GM20000 (cell line): ENCODE results near the gene CCDC106.

ENCODE experiments used
- DNase-seq: peaks from one replicate; pipeline ENCODE4 v3.0.0; 2012; ENCODE audit warnings: low spot score
- CTCF ChIP-seq: IDR thresholded peaks from 2 replicates; pipeline ENCODE4 v1.5.1; 2012; ENCODE audit warnings: mild to moderate bottlenecking, control low read depth; ENCODE audit errors: extremely low read depth, missing control alignments

CCDC106 gene

DNA sequence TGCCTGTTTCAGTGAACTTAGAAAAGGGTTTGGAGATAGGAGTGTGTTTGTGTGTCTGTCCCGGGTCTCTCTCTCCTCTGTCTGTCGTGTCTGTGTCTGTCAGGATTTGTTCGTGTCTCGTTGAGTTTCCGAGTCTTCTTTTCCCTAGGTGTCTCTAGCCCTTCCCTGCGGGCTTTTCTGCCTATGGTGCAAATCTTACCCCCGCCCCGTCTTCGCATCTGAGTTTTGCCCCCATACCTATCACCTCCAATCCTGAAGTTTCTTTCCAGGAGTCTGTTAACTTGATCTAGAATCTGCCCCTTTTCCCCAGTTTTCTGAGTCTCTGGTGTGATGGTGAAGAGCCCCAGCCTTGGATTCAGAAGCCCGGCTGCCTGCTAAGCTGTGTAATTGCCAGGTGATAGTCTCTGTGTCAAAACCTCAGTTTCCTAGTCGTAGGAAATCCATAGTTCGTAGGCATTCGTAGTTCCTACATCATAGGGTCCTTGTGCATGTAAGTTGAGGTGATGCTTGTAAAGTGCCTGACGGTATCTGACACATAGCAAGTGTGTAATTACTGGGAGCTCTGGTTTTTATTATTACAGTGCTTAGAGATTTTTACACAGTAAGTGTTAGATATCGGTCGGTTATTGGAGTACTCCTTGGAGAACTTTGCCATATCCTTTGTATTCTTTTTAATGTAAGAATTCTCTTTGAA is 27.8 kb downstream of the CCDC106 start:
- TF ChIP-seq CTCF, result no peak
- no peak for DNase-seq

- TF ChIP-seq CTCF, result no peak
- DNase-seq, result no peak
Measured at GRCh38 chr19:55676383-55676782, 28.4 kb downstream of the CCDC106 start.

DNA sequence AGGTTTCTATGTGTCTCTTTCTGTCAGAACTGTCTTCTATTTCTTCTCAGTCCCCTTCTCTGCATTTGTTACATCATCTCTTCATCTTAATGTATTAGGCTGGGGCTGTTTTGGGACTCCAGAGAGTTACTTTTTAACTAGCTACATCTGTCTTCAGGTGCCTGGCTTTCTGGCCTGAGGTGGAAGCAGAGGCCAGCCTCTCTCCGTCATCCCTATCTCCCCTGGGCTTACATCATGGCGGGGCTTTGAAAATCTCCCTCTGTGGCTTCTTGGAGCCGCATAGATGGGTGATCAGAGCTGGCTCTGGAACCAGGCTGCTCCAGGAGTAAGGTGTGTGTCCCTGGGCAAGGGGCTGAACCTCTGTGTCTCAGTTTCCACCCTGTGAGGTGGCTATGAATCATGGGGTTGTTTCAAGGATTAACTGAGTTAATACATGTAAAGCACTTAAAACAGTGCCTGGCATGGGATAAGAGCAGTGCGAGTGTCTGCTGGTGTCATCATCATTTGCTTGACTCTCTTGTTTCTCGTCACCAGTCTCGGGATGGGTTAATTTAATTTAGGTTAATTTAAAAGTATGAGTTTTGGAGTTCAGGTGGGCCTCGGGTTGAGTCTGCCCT is 29.0 kb downstream of the CCDC106 start:
- no peak for TF ChIP-seq CTCF
- DNase-seq, result no peak

DNA sequence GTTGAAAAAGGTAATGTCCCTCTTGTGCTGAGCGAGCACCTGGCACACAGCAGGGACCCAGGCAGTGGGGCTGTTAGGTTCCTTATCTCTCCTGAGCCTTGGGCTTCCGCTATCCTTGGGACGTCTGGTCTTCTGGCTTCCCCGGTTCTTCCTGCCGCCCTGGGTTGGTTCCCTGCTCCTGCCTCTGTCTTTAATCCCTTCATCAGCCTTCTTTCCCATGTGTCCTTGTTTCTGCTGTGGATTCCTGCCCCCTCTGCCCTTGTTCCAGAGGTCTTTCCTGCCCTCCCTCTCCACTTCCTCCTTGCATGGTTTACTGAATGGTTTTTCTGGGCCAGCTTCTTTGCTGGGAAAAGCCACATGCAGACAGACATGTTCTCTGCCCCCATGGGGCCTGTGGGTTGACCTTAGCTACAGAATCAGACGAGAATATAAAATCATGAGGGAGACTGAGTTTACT is 29.6 kb downstream of the CCDC106 start:
- no peak for DNase-seq

DNA sequence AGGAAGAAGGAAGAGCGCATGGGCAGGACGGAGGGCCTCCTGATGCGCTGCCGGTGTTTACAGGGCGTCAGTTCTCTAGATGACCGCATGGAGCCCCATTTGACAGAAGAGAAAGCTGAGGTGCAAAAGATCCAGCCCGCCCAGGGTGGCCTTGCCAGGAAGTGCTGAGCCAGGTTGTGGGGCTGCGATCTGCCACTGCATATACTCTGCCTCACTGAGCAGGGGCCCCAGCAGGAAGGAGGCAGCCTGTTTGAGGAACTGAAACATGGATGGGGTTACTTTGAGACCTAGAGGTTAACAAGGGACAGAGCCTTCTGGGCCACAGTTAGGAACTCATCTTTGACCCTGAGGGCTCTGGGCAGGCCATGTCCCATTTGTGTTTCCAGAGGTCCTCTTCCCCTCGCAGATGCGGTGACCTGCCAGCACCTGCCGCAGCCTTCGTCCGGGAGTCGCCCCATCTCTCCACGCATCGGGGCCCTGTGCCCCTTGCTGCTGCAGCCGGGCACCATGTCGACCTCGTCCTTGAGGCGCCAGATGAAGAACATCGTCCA is 30.2 kb downstream of the CCDC106 start:
- no peak for TF ChIP-seq CTCF
- peak; percentile 88 for DNase-seq

More for the DNA sequence above, 29.6 kb downstream of the CCDC106 start:
- TF ChIP-seq CTCF, result no peak

GRCh38 chr19:55679343-55680257 is 31.6 kb downstream of the CCDC106 start:
- no peak for DNase-seq
- no peak for TF ChIP-seq CTCF
